Osteocyte (in vitro differentiated cells): ENCODE data around the gene SH3RF3. TPM values are rescaled to one million over a fixed set of nuclear protein-coding genes. Genes with fewer than 3 reads are reported as not detected.
A peak's percentile ranks its signal among the peaks of the same experiment; 100 is the strongest.

Experiments used
- DNase-seq: peaks from one replicate; pipeline ENCODE4 v3.0.0; 2021; ENCODE audit warnings: mixed read lengths; ENCODE audit not compliant: unreplicated experiment; ENCODE audit errors: extremely low spot score
- H3K27ac Mint-ChIP-seq: one replicate; pipeline ENCODE4 v1.8.0; 2021; ENCODE audit warnings: mild to moderate bottlenecking, mixed read lengths; ENCODE audit not compliant: unreplicated experiment
- H3K27me3 Mint-ChIP-seq: one replicate; pipeline ENCODE4 v1.8.0; 2021; ENCODE audit warnings: mixed read lengths; ENCODE audit not compliant: unreplicated experiment
- H3K36me3 Mint-ChIP-seq: one replicate; pipeline ENCODE4 v1.8.0; 2021; ENCODE audit warnings: mixed read lengths; ENCODE audit not compliant: unreplicated experiment
- H3K4me1 Mint-ChIP-seq: one replicate; pipeline ENCODE4 v1.8.0; 2021; ENCODE audit warnings: mixed read lengths; ENCODE audit not compliant: unreplicated experiment
- H3K4me3 Mint-ChIP-seq: one replicate; pipeline ENCODE4 v1.8.0; 2021; ENCODE audit warnings: mild to moderate bottlenecking, moderate library complexity, mixed read lengths; ENCODE audit not compliant: unreplicated experiment
- H3K9me3 Mint-ChIP-seq: one replicate; pipeline ENCODE4 v1.8.0; 2021; ENCODE audit warnings: mixed read lengths; ENCODE audit not compliant: unreplicated experiment
- total RNA-seq: library from RNA; stranded (reverse); gene quantifications from 2 replicates; pipeline ENCODE4 v1.2.1, GENCODE V29; 2021
- TF ChIP-seq, protein P1 (sequence below): fragments of 200-600 bp; sonication (generic); IDR thresholded peaks from 2 replicates; pipeline ENCODE4 v1.5.0; 2021; ENCODE audit warnings: antibody characterized with exemption, mild to moderate bottlenecking, moderate library complexity

Gene SH3RF3
- total RNA-seq, 1 donor from 2014 or later = 79.4 TPM

- H3K27ac Mint-ChIP-seq = peak overlapping the region; percentile 0
- H3K27me3 Mint-ChIP-seq = no peaks in the 10 kb centered on the region
- TF ChIP-seq, protein P1, sequence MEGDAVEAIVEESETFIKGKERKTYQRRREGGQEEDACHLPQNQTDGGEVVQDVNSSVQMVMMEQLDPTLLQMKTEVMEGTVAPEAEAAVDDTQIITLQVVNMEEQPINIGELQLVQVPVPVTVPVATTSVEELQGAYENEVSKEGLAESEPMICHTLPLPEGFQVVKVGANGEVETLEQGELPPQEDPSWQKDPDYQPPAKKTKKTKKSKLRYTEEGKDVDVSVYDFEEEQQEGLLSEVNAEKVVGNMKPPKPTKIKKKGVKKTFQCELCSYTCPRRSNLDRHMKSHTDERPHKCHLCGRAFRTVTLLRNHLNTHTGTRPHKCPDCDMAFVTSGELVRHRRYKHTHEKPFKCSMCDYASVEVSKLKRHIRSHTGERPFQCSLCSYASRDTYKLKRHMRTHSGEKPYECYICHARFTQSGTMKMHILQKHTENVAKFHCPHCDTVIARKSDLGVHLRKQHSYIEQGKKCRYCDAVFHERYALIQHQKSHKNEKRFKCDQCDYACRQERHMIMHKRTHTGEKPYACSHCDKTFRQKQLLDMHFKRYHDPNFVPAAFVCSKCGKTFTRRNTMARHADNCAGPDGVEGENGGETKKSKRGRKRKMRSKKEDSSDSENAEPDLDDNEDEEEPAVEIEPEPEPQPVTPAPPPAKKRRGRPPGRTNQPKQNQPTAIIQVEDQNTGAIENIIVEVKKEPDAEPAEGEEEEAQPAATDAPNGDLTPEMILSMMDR = no peak
- H3K4me1 Mint-ChIP-seq = peaks cover 53% of the 10 kb centered on the region
- H3K36me3 Mint-ChIP-seq = peaks cover 4% of the 10 kb centered on the region
- H3K4me3 Mint-ChIP-seq = no peak overlapping the region
- no peak for DNase-seq
- no peaks in the 10 kb centered on the region for H3K9me3 Mint-ChIP-seq
Observed at GRCh38 chr2:109313343-109313742, 184.3 kb downstream of the SH3RF3 start.

DNA sequence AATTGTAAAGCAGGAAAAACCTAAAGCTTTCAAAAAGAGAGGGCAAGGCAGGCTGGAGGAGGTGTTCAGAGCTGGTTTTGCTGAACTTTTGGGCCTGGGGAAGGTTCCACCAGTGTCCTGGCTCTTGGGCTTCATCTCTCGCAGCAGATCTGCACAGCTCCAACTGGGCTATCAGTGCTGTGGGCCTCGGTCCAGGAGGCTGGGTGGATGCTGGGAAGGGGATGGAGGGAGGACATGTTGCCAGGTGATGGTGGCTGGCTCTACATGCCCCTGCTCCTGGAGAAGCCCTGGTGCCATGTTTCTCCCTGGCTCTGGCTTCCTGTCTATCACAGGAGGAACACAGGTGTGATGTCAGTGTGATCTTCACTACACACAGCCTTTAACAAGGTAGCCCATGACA is 187.1 kb downstream of the SH3RF3 start:
- no peaks in the 10 kb centered on the region for H3K27me3 Mint-ChIP-seq
- H3K4me3 Mint-ChIP-seq = no peak overlapping the region
- H3K36me3 Mint-ChIP-seq = no peaks in the 10 kb centered on the region
- no peak for DNase-seq
- TF ChIP-seq, protein P1 = no peak
- H3K9me3 Mint-ChIP-seq = no peaks in the 10 kb centered on the region
- no peak overlapping the region for H3K27ac Mint-ChIP-seq
- peaks cover 81% of the 10 kb centered on the region for H3K4me1 Mint-ChIP-seq

DNA sequence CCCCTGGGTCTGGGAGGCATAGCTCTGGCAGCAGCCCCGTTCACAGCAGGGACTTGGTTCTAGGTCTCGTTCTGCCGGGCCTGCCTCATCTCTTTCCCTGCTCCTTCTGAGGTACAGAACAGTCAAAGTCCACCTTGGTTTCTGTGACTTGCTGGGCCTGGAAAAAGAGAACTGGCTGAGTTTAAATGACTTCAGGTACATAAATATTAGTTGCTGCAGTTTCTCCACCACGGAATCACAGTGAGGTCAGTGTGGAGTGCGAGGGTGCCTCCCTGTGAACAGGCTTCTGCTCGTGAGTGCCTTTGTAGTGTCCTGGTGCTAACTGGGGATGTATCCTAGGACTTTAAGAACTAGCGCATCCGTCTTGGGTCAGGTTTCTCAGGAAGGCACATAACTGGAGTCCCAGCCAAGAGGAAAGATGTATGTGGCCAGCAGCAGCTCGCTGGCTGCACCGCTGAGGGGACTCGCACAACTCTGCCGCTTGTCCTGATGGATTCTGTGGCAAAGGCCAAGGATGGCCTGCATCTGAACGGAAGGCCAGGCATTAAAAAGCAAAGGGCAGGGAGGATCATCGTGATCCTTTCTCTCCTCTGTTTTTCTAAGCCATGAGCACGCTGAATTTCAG is 188.6 kb downstream of the SH3RF3 start:
- no peaks in the 10 kb centered on the region for H3K27me3 Mint-ChIP-seq
- TF ChIP-seq, protein P1 = no peak
- no peaks in the 10 kb centered on the region for H3K36me3 Mint-ChIP-seq
- H3K27ac Mint-ChIP-seq = peak overlapping the region; percentile 98
- H3K4me3 Mint-ChIP-seq = peak overlapping the region; percentile 60
- H3K4me1 Mint-ChIP-seq = peaks cover 94% of the 10 kb centered on the region
- no peak for DNase-seq
- H3K9me3 Mint-ChIP-seq = no peaks in the 10 kb centered on the region

GRCh38 chr2:109318150-109318948 is 189.3 kb downstream of the SH3RF3 start:
- TF ChIP-seq, protein P1 = peak; percentile 45
- Mint-ChIP-seq H3K4me3 (peak overlapping the region; percentile 60), H3K4me1 (peaks cover 99% of the 10 kb centered on the region), H3K36me3 (no peaks in the 10 kb centered on the region), H3K27ac (peak overlapping the region; percentile 98), H3K27me3 (no peaks in the 10 kb centered on the region), H3K9me3 (no peaks in the 10 kb centered on the region)
- peak; percentile 87 for DNase-seq

DNA sequence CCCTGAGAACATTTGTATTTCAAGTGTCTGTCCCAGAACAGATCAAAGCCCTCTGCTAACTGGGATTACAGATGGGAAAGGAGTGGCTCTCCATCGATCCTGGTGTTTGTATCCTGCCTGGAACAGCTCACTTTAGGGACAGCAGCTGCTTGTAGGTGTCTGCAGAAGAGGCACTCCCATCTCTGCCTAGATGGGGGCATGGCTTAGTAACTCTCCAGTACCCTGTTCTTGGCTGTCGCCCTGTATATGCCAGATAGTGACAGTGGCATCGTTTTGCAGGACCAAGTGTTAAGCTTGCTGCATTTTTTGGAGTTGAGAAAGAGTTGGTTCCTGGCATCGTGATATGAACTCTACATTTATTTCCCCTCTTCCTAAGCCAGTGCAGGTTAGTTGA is 189.9 kb downstream of the SH3RF3 start:
- DNase-seq = no peak
- Mint-ChIP-seq H3K36me3 (no peaks in the 10 kb centered on the region), H3K4me1 (peaks cover 99% of the 10 kb centered on the region), H3K27me3 (no peaks in the 10 kb centered on the region), H3K9me3 (no peaks in the 10 kb centered on the region), H3K27ac (peak overlapping the region; percentile 98), H3K4me3 (peak overlapping the region; percentile 60)
- TF ChIP-seq, protein P1 = no peak
